22Rv1 (cell line): ENCODE measurements around the gene CACNB2.
A peak's percentile ranks its signal among the peaks of the same experiment; 100 is the strongest.

Experiments
- H3K27ac ChIP-seq: fragments of 450-650 bp; 2 replicates; pipeline ENCODE4 v1.5.1; 2017
- CTCF ChIP-seq: fragments of 450-650 bp; IDR thresholded peaks from 2 replicates; pipeline ENCODE4 v1.5.1; 2017; ENCODE audit warnings: mild to moderate bottlenecking
- ZFX ChIP-seq: fragments of 450-650 bp; IDR thresholded peaks from 2 replicates; pipeline ENCODE4 v1.6.1; 2017; ENCODE audit warnings: antibody characterized with exemption, borderline replicate concordance

CACNB2 gene

GRCh38 chr10:18469125-18469524 is 328.9 kb downstream of the CACNB2 start:
- TF ChIP-seq CTCF (no peak), ZFX (no peak)
- H3K27ac ChIP-seq: no peak overlapping the region

- TF ChIP-seq CTCF: peak; percentile 72
- TF ChIP-seq ZFX: no peak
- no peak overlapping the region for H3K27ac ChIP-seq
Measured at GRCh38 chr10:18472977-18473376, 332.8 kb downstream of the CACNB2 start.

- TF ChIP-seq CTCF (no peak), ZFX (no peak)
- H3K27ac ChIP-seq: no peak overlapping the region
Measured at GRCh38 chr10:18473424-18474117, 333.3 kb downstream of the CACNB2 start.

- no peak for TF ChIP-seq CTCF
- TF ChIP-seq ZFX: no peak
- no peak overlapping the region for H3K27ac ChIP-seq
Measured at GRCh38 chr10:18474118-18474455, 333.9 kb downstream of the CACNB2 start.

GRCh38 chr10:18476076-18476647 is 335.9 kb downstream of the CACNB2 start:
- no peak overlapping the region for H3K27ac ChIP-seq

GRCh38 chr10:18478354-18478753 is 338.1 kb downstream of the CACNB2 start:
- no peak overlapping the region for H3K27ac ChIP-seq
- no peak for TF ChIP-seq ZFX
- no peak for TF ChIP-seq CTCF

More at GRCh38 chr10:18476076-18476647, 335.9 kb downstream of the CACNB2 start:
- no peak for TF ChIP-seq ZFX
- TF ChIP-seq CTCF: no peak

- no peak overlapping the region for H3K27ac ChIP-seq
- no peak for TF ChIP-seq CTCF
- no peak for TF ChIP-seq ZFX
Measured at GRCh38 chr10:18479502-18479901, 339.3 kb downstream of the CACNB2 start.
